ENCODE data around the gene C1orf159.

DNA sequence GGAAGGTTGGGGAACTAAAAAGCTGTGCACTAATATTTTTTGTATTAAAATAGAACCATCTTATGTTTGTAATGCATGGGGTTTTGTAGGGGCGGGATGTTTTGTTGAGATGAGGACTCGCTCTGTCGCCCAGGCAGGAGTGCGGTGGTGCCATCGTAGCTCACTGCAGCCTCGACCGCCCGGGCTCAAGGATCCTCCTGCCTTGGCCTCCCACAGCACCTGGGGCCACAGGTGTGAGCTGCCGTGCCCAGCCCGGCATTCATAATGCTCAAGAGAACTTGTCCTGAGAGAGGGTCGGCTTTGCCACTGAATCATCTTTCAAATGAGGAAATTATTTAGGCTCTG is 3.0 kb upstream of the C1orf159 start:
- TF ChIP-seq, protein P1, sequence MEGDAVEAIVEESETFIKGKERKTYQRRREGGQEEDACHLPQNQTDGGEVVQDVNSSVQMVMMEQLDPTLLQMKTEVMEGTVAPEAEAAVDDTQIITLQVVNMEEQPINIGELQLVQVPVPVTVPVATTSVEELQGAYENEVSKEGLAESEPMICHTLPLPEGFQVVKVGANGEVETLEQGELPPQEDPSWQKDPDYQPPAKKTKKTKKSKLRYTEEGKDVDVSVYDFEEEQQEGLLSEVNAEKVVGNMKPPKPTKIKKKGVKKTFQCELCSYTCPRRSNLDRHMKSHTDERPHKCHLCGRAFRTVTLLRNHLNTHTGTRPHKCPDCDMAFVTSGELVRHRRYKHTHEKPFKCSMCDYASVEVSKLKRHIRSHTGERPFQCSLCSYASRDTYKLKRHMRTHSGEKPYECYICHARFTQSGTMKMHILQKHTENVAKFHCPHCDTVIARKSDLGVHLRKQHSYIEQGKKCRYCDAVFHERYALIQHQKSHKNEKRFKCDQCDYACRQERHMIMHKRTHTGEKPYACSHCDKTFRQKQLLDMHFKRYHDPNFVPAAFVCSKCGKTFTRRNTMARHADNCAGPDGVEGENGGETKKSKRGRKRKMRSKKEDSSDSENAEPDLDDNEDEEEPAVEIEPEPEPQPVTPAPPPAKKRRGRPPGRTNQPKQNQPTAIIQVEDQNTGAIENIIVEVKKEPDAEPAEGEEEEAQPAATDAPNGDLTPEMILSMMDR (IDR thresholded peaks at IDR 0.05) = no peak
- TF ChIP-seq POLR2A (IDR thresholded peaks at IDR 0.05) = no peak
